Testis (tissue), 2 donors: ENCODE measurements around the gene FBXO31.

Experiments used
- POLR2A ChIP-seq: fragments of 450-650 bp; IDR thresholded peaks from one replicate; pipeline ENCODE4 v1.6.1; 2017; ENCODE audit warnings: antibody characterized with exemption, mild to moderate bottlenecking, moderate library complexity
- TF ChIP-seq, protein P1 (sequence below), 3 experiments: fragments of 450-650 bp in 2 of 3; fragments of 200-600 bp in 1 of 3; sonication (generic) in 1 of 3; IDR thresholded peaks; one replicate each; pipeline ENCODE4 v1.5.1; 2016 to 2019; ENCODE audit warnings: antibody characterized with exemption in 3 of 3, mild to moderate bottlenecking in 2 of 3, moderate library complexity in 1 of 3

DNA sequence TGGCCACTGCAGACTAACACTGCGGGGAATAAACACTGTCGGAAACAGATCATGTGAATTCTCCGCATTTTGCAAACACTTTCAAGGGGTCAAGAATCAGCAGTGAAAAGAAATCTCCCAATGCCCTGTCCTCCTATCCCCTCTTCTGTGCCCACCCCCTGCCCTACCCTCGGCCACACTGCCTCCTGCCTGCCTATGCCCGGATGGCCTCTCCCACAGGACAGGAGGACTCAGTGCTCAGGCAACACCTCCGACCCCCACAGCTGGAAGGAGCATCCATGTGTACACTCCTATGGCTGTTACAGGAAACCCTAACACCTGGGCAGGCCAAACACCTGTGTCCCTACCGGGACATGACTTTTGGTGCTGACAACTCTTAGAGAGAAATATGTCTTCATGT, 24.5 kb downstream of the FBXO31 start:
- TF ChIP-seq, protein P1, sequence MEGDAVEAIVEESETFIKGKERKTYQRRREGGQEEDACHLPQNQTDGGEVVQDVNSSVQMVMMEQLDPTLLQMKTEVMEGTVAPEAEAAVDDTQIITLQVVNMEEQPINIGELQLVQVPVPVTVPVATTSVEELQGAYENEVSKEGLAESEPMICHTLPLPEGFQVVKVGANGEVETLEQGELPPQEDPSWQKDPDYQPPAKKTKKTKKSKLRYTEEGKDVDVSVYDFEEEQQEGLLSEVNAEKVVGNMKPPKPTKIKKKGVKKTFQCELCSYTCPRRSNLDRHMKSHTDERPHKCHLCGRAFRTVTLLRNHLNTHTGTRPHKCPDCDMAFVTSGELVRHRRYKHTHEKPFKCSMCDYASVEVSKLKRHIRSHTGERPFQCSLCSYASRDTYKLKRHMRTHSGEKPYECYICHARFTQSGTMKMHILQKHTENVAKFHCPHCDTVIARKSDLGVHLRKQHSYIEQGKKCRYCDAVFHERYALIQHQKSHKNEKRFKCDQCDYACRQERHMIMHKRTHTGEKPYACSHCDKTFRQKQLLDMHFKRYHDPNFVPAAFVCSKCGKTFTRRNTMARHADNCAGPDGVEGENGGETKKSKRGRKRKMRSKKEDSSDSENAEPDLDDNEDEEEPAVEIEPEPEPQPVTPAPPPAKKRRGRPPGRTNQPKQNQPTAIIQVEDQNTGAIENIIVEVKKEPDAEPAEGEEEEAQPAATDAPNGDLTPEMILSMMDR (IDR thresholded peaks at IDR 0.05): no peak
- TF ChIP-seq POLR2A: no peak
